Liver (tissue), 3 donors: ENCODE data around the gene SH3D19.

Experiments used
- ATF3 ChIP-seq: IDR thresholded peaks from 2 replicates; pipeline ENCODE4 v1.6.1; 2016; ENCODE audit warnings: antibody characterized with exemption
- CTCF ChIP-seq: fragments of 150-350 bp; IDR thresholded peaks from 2 replicates; pipeline ENCODE4 v1.5.1; 2017; ENCODE audit warnings: improper control_type of control experiment, low read depth, low read length; ENCODE audit not compliant: missing input control
- EGR1 ChIP-seq, 2 donors: IDR thresholded peaks; 2 replicates each; pipeline ENCODE4 v1.6.1; 2016 to 2018; ENCODE audit warnings: antibody characterized with exemption in 2 of 2, low read depth in 2 of 2
- HNF4G ChIP-seq: IDR thresholded peaks from 2 replicates; pipeline ENCODE4 v1.6.1; 2016; ENCODE audit warnings: antibody characterized with exemption
- MAX ChIP-seq: IDR thresholded peaks from 2 replicates; pipeline ENCODE4 v1.6.1; 2016; ENCODE audit warnings: antibody characterized with exemption
- RAD21 ChIP-seq, 2 donors: IDR thresholded peaks; 2 replicates each; pipeline ENCODE4 v1.6.1; 2016; ENCODE audit warnings: antibody characterized with exemption in 2 of 2, mild to moderate bottlenecking in 2 of 2
- REST ChIP-seq: IDR thresholded peaks from 2 replicates; pipeline ENCODE4 v1.6.1; 2016; ENCODE audit warnings: antibody characterized with exemption, mild to moderate bottlenecking
- SP1 ChIP-seq: IDR thresholded peaks from 2 replicates; pipeline ENCODE4 v1.6.1; 2018; ENCODE audit warnings: antibody characterized with exemption, mild to moderate bottlenecking
- TAF1 ChIP-seq: conservative IDR thresholded peaks from 2 replicates; pipeline ENCODE4 v1.6.1; 2016; ENCODE audit warnings: antibody characterized with exemption, mild to moderate bottlenecking
- YY1 ChIP-seq: IDR thresholded peaks from 2 replicates; pipeline ENCODE4 v1.6.1; 2016; ENCODE audit warnings: antibody characterized with exemption, mild to moderate bottlenecking
- ZBTB33 ChIP-seq: IDR thresholded peaks from 2 replicates; pipeline ENCODE4 v1.6.1; 2016; ENCODE audit warnings: antibody characterized with exemption
- donor health status: healthy.
- donor health status: healthy.

- no peak for TF ChIP-seq REST
- no peak for TF ChIP-seq CTCF
- no peak for TF ChIP-seq RAD21 (IDR thresholded peaks at IDR 0.05)
- no peak for TF ChIP-seq ATF3
- no peak for TF ChIP-seq MAX
- no peak for TF ChIP-seq SP1
- TF ChIP-seq TAF1 = no peak
- no peak for TF ChIP-seq ZBTB33
- TF ChIP-seq EGR1 (IDR thresholded peaks at IDR 0.05; ENCODE audit: low read depth in 2 of 2) = no peak
- no peak for TF ChIP-seq YY1
- TF ChIP-seq HNF4G = no peak
These were observed 117.5 kb downstream of the SH3D19 start for GRCh38 chr4:151207868-151208267.
